K562 (cell line): ENCODE measurements around the gene MPP7. TPM values are rescaled to one million over a fixed set of nuclear protein-coding genes. Genes with fewer than 3 reads are reported as not detected.

Experiments
- ATF7 ChIP-seq: fragments of 450-650 bp; IDR thresholded peaks from 2 replicates; pipeline ENCODE4 v1.7.1; 2014; ENCODE audit warnings: mild to moderate bottlenecking, moderate library complexity
- CHD4 ChIP-seq: fragments of 200-600 bp; sonication (generic); IDR thresholded peaks from 3 replicates; pipeline ENCODE4 v1.6.1; 2012; ENCODE audit warnings: low read depth, mild to moderate bottlenecking, mixed read lengths, low read length, inconsistent platforms; ENCODE audit not compliant: insufficient read depth, insufficient replicate concordance, poor library complexity, severe bottlenecking
- MBD2 ChIP-seq: sonication (generic); IDR thresholded peaks from 2 replicates; pipeline ENCODE4 v1.6.1; 2016; ENCODE audit warnings: low read depth, borderline replicate concordance
- PCBP2 ChIP-seq: fragments of 200-400 bp; formaldehyde crosslinking; IDR thresholded peaks from 2 replicates; pipeline ENCODE4 v1.6.1; 2018; ENCODE audit warnings: low read length, low read depth, mild to moderate bottlenecking, moderate library complexity; ENCODE audit not compliant: poor library complexity, severe bottlenecking
- PRDM10 ChIP-seq: fragments of 450-650 bp; IDR thresholded peaks from 2 replicates; pipeline ENCODE4 v1.6.1; 2018; ENCODE audit not compliant: partially characterized antibody
- REST ChIP-seq, 2 experiments: fragments of 450-650 bp; formaldehyde crosslinking in 1 of 2; IDR thresholded peaks; 2 replicates each; pipeline versions ENCODE4 v1.4.0 to v1.6.1; 2014 to 2020; ENCODE audit warnings: mild to moderate bottlenecking in 2 of 2, borderline replicate concordance in 1 of 2, low read depth in 1 of 2
- SP1 ChIP-seq: sonication (generic); formaldehyde crosslinking; IDR thresholded peaks from 2 replicates; pipeline ENCODE4 v1.8.1; 2022; ENCODE audit warnings: mild to moderate bottlenecking, missing genetic modification reagents
- TFAP4 ChIP-seq: sonication (generic); formaldehyde crosslinking; IDR thresholded peaks from 2 replicates; pipeline ENCODE4 v1.8.0; 2022; ENCODE audit warnings: missing genetic modification reagents, mild to moderate bottlenecking, moderate library complexity, borderline replicate concordance
- VEZF1 ChIP-seq: fragments of 200-800 bp; sonication (Bioruptor generic); IDR thresholded peaks from 2 replicates; pipeline ENCODE4 v1.6.1; 2017; ENCODE audit warnings: missing genetic modification characterization, missing compliant biosample characterization
- ZNF212 ChIP-seq: fragments of 450-650 bp; formaldehyde crosslinking; IDR thresholded peaks from 2 replicates; pipeline ENCODE4 v1.4.0; 2020; ENCODE audit warnings: mild to moderate bottlenecking
- ZNF668 ChIP-seq: fragments of 250-450 bp; sonication (Bioruptor Pico); IDR thresholded peaks from 2 replicates; pipeline ENCODE4 v1.8.0; 2022; ENCODE audit warnings: mild to moderate bottlenecking, inconsistent platforms
- polyA plus RNA-seq, 8 experiments: library from polyadenylated mRNA; depleted of rRNA in 4 of 8; stranded (reverse) in 5 of 8; unstranded in 3 of 8; fragments of >200 nt; fragmentation: Nextera tagmentation in 2 of 8; fragmentation: Illumina TruSeq in 1 of 8; extraction: Ambion mirVana in 2 of 8; extraction: Trizol in 1 of 8; gene quantifications; 2 replicates each; pipeline versions ENCODE4 v1.2.1 to v1.2.3, GENCODE V29; 2011 to 2014; ENCODE audit warnings: inconsistent platforms in 1 of 8, missing spikeins in 1 of 8
- total RNA-seq, 7 experiments: library from RNA; depleted of rRNA in 6 of 7; stranded (reverse); fragments of >200 nt in 6 of 7; fragmentation: Illumina TruSeq in 2 of 7; extraction: Trizol in 2 of 7; gene quantifications; 2 replicates each; pipeline versions ENCODE4 v1.2.1 to v1.2.3, GENCODE V29; 2011 to 2021; ENCODE audit warnings: low replicate concordance in 1 of 7

MPP7 gene
- total and polyA plus RNA-seq, 9 of the 15 experiments (the other 6 are each of a cell fraction or from before 2014, with no cell fraction given) = 0.03 to 0.50 (median 0.23) TPM

GRCh38 chr10:28302638-28303488 is at the start of gene MPP7 (continued):
- TF ChIP-seq REST (IDR thresholded peaks at IDR 0.05; ENCODE audit: borderline replicate concordance) (peak; percentile 36; the same call in 1 of the 2 replicates), REST (CRISPR knock-in tag; IDR thresholded peaks at IDR 0.05; ENCODE audit: low read depth) (no peak), ZNF212 (CRISPR knock-in tag) (no peak), VEZF1 (CRISPR knock-in tag) (peak; percentile 91), MBD2 (peak; percentile 83), SP1 (CRISPR knock-in tag) (peak; percentile 100), PCBP2 (no peak), CHD4 (no peak), TFAP4 (peak; percentile 15; the same call in 1 of the 2 replicates), ATF7 (0 out of 2 replicates have a peak, but pooled peaks have one; percentile 30), PRDM10 (peak; percentile 52), ZNF668 (CRISPR knock-in tag) (no peak)
